Renal pelvis (tissue), 4 donors: ENCODE data around the gene TGFBI. TPM values are rescaled to one million over a fixed set of nuclear protein-coding genes. Genes with fewer than 3 reads are reported as not detected.

Experiments
- DNase-seq: peaks from one replicate; pipeline ENCODE4 v3.0.0-alpha.2; 2013
- polyA plus RNA-seq, 3 donors: library from polyadenylated mRNA; unstranded; fragments of 120-200 nt; gene quantifications; one replicate each; pipeline ENCODE4 v1.2.1, GENCODE V29; 2013; ENCODE audit not compliant: insufficient read length in 3 of 3

The TGFBI gene
- polyA plus RNA-seq, 3 donors = 182 to 248 (median 201) TPM

- no peak for DNase-seq
These were observed 8.3 kb upstream of the TGFBI start for GRCh38 chr5:136020383-136021015.

GRCh38 chr5:136021016-136021405, 7.8 kb upstream of the TGFBI start:
- no peak for DNase-seq

- no peak for DNase-seq
These were observed 5.8 kb upstream of the TGFBI start for GRCh38 chr5:136022965-136023364.

- no peak for DNase-seq
These were observed 4.7 kb upstream of the TGFBI start for GRCh38 chr5:136023958-136024541.

- DNase-seq = peak; percentile 80
These were observed 2.9 kb upstream of the TGFBI start for GRCh38 chr5:136025900-136026299.

- no peak for DNase-seq
These were observed 2.2 kb upstream of the TGFBI start for GRCh38 chr5:136026636-136027035.

GRCh38 chr5:136027311-136027710, 1.5 kb upstream of the TGFBI start:
- no peak for DNase-seq

GRCh38 chr5:136028090-136028489, 698 bp upstream of the TGFBI start:
- no peak for DNase-seq

GRCh38 chr5:136030252-136030651, 1.5 kb downstream of the TGFBI start:
- no peak for DNase-seq

- no peak for DNase-seq
These were observed 2.3 kb downstream of the TGFBI start for GRCh38 chr5:136030956-136031611.

GRCh38 chr5:136031711-136032110, 2.9 kb downstream of the TGFBI start:
- no peak for DNase-seq

- DNase-seq = no peak
These were observed 3.8 kb downstream of the TGFBI start for GRCh38 chr5:136032564-136032963.

- no peak for DNase-seq
These were observed 4.4 kb downstream of the TGFBI start for GRCh38 chr5:136033234-136033633.

- DNase-seq = no peak
These were observed 5.1 kb downstream of the TGFBI start for GRCh38 chr5:136033848-136034247.

- no peak for DNase-seq
These were observed 5.7 kb downstream of the TGFBI start for GRCh38 chr5:136034492-136034891.

- DNase-seq = no peak
These were observed 6.2 kb downstream of the TGFBI start for GRCh38 chr5:136034984-136035383.

GRCh38 chr5:136035837-136036236, 7.0 kb downstream of the TGFBI start:
- no peak for DNase-seq

- no peak for DNase-seq
These were observed 7.6 kb downstream of the TGFBI start for GRCh38 chr5:136036293-136036911.

GRCh38 chr5:136037001-136037705, 8.4 kb downstream of the TGFBI start:
- no peak for DNase-seq

GRCh38 chr5:136038635-136039034, 9.8 kb downstream of the TGFBI start:
- DNase-seq = no peak

- no peak for DNase-seq
These were observed 10.4 kb downstream of the TGFBI start for GRCh38 chr5:136039202-136039601.

GRCh38 chr5:136040746-136041415, 12.1 kb downstream of the TGFBI start:
- no peak for DNase-seq
